Testis (tissue), 2 donors: ENCODE data around the gene SLC39A3.

Source experiments
- CTCF ChIP-seq, 3 experiments: fragments of 450-650 bp in 2 of 3; fragments of 200-600 bp in 1 of 3; sonication (generic) in 1 of 3; IDR thresholded peaks; one replicate each; pipeline ENCODE4 v1.5.1; 2016 to 2019; ENCODE audit warnings: antibody characterized with exemption in 3 of 3, mild to moderate bottlenecking in 2 of 3, moderate library complexity in 1 of 3
- POLR2A ChIP-seq: fragments of 450-650 bp; IDR thresholded peaks from one replicate; pipeline ENCODE4 v1.6.1; 2017; ENCODE audit warnings: antibody characterized with exemption, mild to moderate bottlenecking, moderate library complexity

GRCh38 chr19:2739602-2740313 is at the start of gene SLC39A3:
- TF ChIP-seq CTCF (IDR thresholded peaks at IDR 0.05): peak in 1 of 3 experiments; percentile 41
- no peak for TF ChIP-seq POLR2A
